ENCODE measurements around the gene EXOC6B. TPM values are rescaled to one million over a fixed set of nuclear protein-coding genes. Genes with fewer than 3 reads are reported as not detected.

Gene EXOC6B
- total and polyA plus RNA-seq, 2 of the 8 experiments (the other 6 are each of a cell fraction or from before 2014, with no cell fraction given), result 13.5 to 33.0 TPM

GRCh38 chr2:72198532-72199241, 627.1 kb downstream of the EXOC6B start:
- Histone ChIP-seq H3K4me3 (ENCODE audit: extremely low read depth in 1 of 4, insufficient read depth in 2 of 4, low read depth in 3 of 4, low read length in 4 of 4) (no peak overlapping the region), H3K23me2 (ENCODE audit: low read depth, low read length) (no peaks in the 10 kb centered on the region), H4K8ac (ENCODE audit: extremely low read depth, insufficient read depth, low read length) (no peak overlapping the region), H2AK5ac (ENCODE audit: low read depth, low read length) (no peak overlapping the region), H2BK5ac (ENCODE audit: low read depth, low read length) (no peak overlapping the region), H3K27me3 (replicated peaks in 1 of 4; ENCODE audit: control insufficient read depth in 3 of 4, extremely low read depth in 1 of 4, insufficient read depth in 3 of 4, low read length in 3 of 4) (no peaks in the 10 kb centered on the region), H3K79me2 (ENCODE audit: control insufficient read depth in 1 of 2, insufficient read depth in 2 of 2, low read length in 2 of 2) (no peaks in the 10 kb centered on the region), H3K56ac (replicated peaks; ENCODE audit: insufficient read length, low read depth, low read length) (no peak overlapping the region), H2BK20ac (ENCODE audit: low read length) (no peak overlapping the region), H3K14ac (ENCODE audit: insufficient read length) (peak overlapping the region; percentile 77), H3K23ac (ENCODE audit: insufficient read length) (no peak overlapping the region), H3K4me1 (replicated peaks in 1 of 4; ENCODE audit: control insufficient read depth in 3 of 4, insufficient read depth in 4 of 4, low read length in 3 of 4) (no peaks in the 10 kb centered on the region), H2AFZ (ENCODE audit: low read length) (no peak overlapping the region), H2BK12ac (ENCODE audit: low read depth, low read length) (no peak overlapping the region), H3K27ac (ENCODE audit: low read depth, low read length) (no peak overlapping the region), H3K4me2 (ENCODE audit: insufficient read depth in 1 of 2, low read depth in 2 of 2, low read length in 2 of 2) (no peak overlapping the region), H3K9ac (replicated peaks in 1 of 4; ENCODE audit: extremely low read depth in 1 of 4, low read depth in 3 of 4, low read length in 3 of 4) (no peak overlapping the region), H2BK15ac (ENCODE audit: low read length) (no peak overlapping the region), H4K20me1 (replicated peaks in 1 of 2; ENCODE audit: control insufficient read depth in 1 of 2, insufficient read depth in 2 of 2, low read length in 2 of 2) (no peaks in the 10 kb centered on the region), H2BK120ac (replicated peaks; ENCODE audit: low read depth, low read length) (no peak overlapping the region), H4K91ac (replicated peaks; ENCODE audit: insufficient read length, low read length) (no peak overlapping the region), H3K18ac (ENCODE audit: extremely low read depth, low read length) (no peak overlapping the region), H3K79me1 (ENCODE audit: low read depth, low read length) (no peaks in the 10 kb centered on the region), H3K36me3 (ENCODE audit: control insufficient read depth in 2 of 4, insufficient read depth in 4 of 4, low read length in 3 of 4) (no peaks in the 10 kb centered on the region), H4K5ac (ENCODE audit: insufficient read length, low read depth, low read length) (no peak overlapping the region), H3K4ac (replicated peaks; ENCODE audit: insufficient read length, low read depth, low read length) (no peak overlapping the region), H3K9me3 (ENCODE audit: insufficient read depth in 2 of 2, low read depth in 1 of 2, low read length in 1 of 2) (no peaks in the 10 kb centered on the region)
- POLR2A ChIA-PET (ENCODE audit: partially characterized antibody), result no interaction called here
- FAIRE-seq, result no peak
- no peak for DNase-seq (ENCODE audit: low read depth in 1 of 2, low spot score in 2 of 2)
- WGBS, 2 experiments (ENCODE audit: extremely low coverage in 1 of 2, insufficient coverage in 1 of 2, insufficient read length in 1 of 2, insufficient replicate concordance in 2 of 2, low coverage in 1 of 2, low lambda C conversion rate in 2 of 2, missing lambda C conversion rate in 1 of 2), result 78% methylated on average over 2 of the region's 2 CpGs; no CpG with 5 or more reads in 1 of the 2 experiments
- TF ChIP-seq SIX5 (IDR thresholded peaks at IDR 0.05; ENCODE audit: low read depth, low read length) (no peak), KDM1A (IDR thresholded peaks at IDR 0.05; ENCODE audit: borderline replicate concordance, low read length) (no peak), EP300 (IDR thresholded peaks at IDR 0.05; ENCODE audit: borderline replicate concordance in 1 of 2, low read depth in 2 of 2, low read length in 2 of 2) (no peak), CTCF (IDR thresholded peaks at IDR 0.05; ENCODE audit: control extremely low read depth in 1 of 3, insufficient read depth in 1 of 3, low read depth in 1 of 3, low read length in 3 of 3) (peak in 1 of 3 experiments; percentile 9; a peak in 1 of 4 replicates), RAD21 (IDR thresholded peaks at IDR 0.05 in 1 of 2, conservative IDR thresholded peaks at IDR 0.05 in 1 of 2; ENCODE audit: low read depth in 2 of 2, low read length in 2 of 2) (peak in 1 of 2 experiments; percentile 21; a peak in 1 of 4 replicates)
- CTCF ChIA-PET (ENCODE audit: partially characterized antibody), result interaction anchor here (1.1 to 1.6 kb wide), 5 partner anchors 10 to 382 kb away, joined by 3 to 5 read pairs (median 3); no protein-coding TSS in a partner anchor
